ENCODE measurements around the gene LRRK1.

The LRRK1 gene

GRCh38 chr15:101105059-101105891, 186.1 kb downstream of the LRRK1 start:
- Histone ChIP-seq H3K27me3 (ENCODE audit: insufficient read depth, low read depth, severe bottlenecking) (no peaks in the 10 kb centered on the region), H3K27ac (no peak overlapping the region), H3K36me3 (no peaks in the 10 kb centered on the region), H3K9me3 (ENCODE audit: severe bottlenecking) (peaks cover 17% of the 10 kb centered on the region), H3K4me3 (ENCODE audit: low read depth, low read length) (no peak overlapping the region)
- DNase-seq, result no peak
- TF ChIP-seq, protein P1, sequence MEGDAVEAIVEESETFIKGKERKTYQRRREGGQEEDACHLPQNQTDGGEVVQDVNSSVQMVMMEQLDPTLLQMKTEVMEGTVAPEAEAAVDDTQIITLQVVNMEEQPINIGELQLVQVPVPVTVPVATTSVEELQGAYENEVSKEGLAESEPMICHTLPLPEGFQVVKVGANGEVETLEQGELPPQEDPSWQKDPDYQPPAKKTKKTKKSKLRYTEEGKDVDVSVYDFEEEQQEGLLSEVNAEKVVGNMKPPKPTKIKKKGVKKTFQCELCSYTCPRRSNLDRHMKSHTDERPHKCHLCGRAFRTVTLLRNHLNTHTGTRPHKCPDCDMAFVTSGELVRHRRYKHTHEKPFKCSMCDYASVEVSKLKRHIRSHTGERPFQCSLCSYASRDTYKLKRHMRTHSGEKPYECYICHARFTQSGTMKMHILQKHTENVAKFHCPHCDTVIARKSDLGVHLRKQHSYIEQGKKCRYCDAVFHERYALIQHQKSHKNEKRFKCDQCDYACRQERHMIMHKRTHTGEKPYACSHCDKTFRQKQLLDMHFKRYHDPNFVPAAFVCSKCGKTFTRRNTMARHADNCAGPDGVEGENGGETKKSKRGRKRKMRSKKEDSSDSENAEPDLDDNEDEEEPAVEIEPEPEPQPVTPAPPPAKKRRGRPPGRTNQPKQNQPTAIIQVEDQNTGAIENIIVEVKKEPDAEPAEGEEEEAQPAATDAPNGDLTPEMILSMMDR (IDR thresholded peaks at IDR 0.05; ENCODE audit: low read depth, low read length), result no peak

DNA sequence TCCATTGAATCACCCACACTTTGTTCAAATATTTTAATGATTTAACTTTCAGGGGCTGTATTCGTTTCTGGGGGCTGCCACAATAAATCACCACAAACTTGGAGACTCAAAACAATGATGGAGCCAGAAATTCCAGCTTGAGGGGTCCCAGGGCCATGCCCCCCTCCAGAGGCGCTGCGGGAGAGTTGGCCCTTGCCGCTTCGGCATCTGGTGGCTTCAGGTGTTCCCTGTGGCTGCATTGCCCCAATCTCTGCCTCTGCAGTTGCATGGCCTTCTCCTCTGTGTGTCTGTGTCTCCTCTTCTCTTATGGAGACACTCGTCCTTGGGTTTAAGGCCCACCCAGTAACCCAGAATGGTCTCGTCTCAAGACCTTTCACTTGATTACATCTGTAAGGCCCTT, 187.9 kb downstream of the LRRK1 start:
- TF ChIP-seq, protein P1 (IDR thresholded peaks at IDR 0.05; ENCODE audit: low read depth, low read length), result no peak
- H3K9me3 ChIP-seq (ENCODE audit: severe bottlenecking), result peaks cover 14% of the 10 kb centered on the region

DNA sequence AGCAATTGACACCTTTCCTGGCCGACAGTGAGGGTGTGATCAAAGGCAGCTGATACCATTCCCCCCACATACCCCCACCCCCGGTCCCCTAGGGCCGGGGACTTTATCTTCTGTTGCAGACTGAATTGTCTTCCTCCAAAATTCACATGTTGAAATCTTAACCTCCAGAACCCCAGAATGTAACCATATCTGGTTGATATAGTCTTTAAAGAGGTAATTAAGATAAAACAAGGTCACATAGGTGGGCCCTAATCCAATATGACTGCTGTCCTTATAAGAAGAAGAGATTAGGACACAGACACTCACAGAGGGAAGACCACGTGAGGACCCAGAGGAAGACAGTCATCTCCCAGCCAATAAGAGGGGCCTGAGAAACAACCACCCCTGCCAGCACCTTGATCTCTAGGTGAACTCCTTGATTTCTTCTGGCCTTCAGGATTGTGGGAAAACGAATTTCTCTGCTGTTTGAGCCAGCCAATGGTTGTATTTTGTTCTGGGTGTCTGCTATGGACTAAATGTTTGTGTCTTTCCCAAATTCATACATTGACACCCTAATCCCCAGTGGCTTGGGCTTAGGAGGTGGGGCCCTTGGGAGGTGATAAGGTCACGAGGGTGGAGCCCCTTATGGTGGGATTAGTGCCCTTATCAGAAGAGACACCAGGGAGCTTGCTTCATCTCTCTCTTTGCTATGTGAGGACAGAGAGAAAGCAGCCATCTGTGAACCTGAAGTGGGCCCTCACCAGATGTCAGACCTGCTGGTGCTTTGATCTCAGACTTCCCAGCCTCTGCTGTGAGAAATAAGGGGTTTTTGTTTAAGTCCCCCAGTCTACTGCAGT, 188.7 kb downstream of the LRRK1 start:
- no peaks in the 10 kb centered on the region for H3K27me3 ChIP-seq (ENCODE audit: insufficient read depth, low read depth, severe bottlenecking)
- H3K4me3 ChIP-seq (ENCODE audit: low read depth, low read length), result no peak overlapping the region
- TF ChIP-seq, protein P1 (IDR thresholded peaks at IDR 0.05; ENCODE audit: low read depth, low read length), result no peak
- no peak overlapping the region; the same call in 1 of the 2 replicates for H3K27ac ChIP-seq
- no peaks in the 10 kb centered on the region for H3K36me3 ChIP-seq
- peaks cover 14% of the 10 kb centered on the region for H3K9me3 ChIP-seq (ENCODE audit: severe bottlenecking)
- no peak for DNase-seq

More for the DNA sequence above, 187.9 kb downstream of the LRRK1 start:
- DNase-seq, result no peak
- Histone ChIP-seq H3K27me3 (ENCODE audit: insufficient read depth, low read depth, severe bottlenecking) (no peaks in the 10 kb centered on the region), H3K27ac (no peak overlapping the region), H3K36me3 (no peaks in the 10 kb centered on the region), H3K4me3 (ENCODE audit: low read depth, low read length) (no peak overlapping the region)

DNA sequence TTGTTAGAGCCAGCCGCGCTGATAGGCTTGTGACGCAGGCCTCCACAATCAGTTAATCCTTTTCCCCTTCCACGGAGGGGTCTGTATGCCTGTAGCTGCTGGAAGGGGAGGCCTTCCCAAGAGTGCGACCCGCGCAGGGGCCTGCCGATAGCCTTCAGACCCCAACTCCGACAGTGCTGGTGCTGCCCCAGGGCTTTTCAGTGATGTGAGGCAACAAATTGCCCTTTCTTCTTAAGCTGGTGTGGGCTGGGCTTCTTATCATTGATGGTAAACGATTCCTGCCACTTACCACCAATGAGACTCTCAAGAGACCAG, 189.3 kb downstream of the LRRK1 start:
- no peak overlapping the region for H3K4me3 ChIP-seq (ENCODE audit: low read depth, low read length)
- no peak overlapping the region for H3K27ac ChIP-seq
- DNase-seq, result no peak
- peaks cover 14% of the 10 kb centered on the region for H3K9me3 ChIP-seq (ENCODE audit: severe bottlenecking)
- TF ChIP-seq, protein P1 (IDR thresholded peaks at IDR 0.05; ENCODE audit: low read depth, low read length), result no peak
- H3K36me3 ChIP-seq, result no peaks in the 10 kb centered on the region
- no peaks in the 10 kb centered on the region for H3K27me3 ChIP-seq (ENCODE audit: insufficient read depth, low read depth, severe bottlenecking)

DNA sequence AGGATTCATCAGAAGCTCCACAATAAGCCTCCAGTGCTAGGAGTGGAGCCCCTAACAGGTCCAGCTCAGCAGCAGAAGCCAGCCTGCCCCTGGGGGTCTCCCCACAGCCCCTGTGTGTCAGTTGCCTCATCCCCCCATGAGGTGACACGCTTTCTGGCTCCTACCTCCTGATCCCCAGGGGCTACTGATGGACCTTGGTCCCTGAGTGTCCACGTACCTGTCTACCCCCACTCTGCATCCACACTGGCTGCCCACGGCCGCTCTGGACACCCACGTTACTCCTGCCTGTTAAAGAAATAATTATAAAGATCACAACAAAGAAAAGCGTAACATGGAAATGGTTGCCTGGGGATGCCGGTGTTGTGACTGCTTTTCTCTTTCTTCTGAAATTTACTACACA, 189.6 kb downstream of the LRRK1 start:
- Histone ChIP-seq H3K9me3 (ENCODE audit: severe bottlenecking) (peaks cover 14% of the 10 kb centered on the region), H3K4me3 (ENCODE audit: low read depth, low read length) (no peak overlapping the region), H3K27me3 (ENCODE audit: insufficient read depth, low read depth, severe bottlenecking) (no peaks in the 10 kb centered on the region), H3K27ac (no peak overlapping the region), H3K36me3 (no peaks in the 10 kb centered on the region)
- TF ChIP-seq, protein P1 (IDR thresholded peaks at IDR 0.05; ENCODE audit: low read depth, low read length), result no peak
- no peak for DNase-seq
